H1 (cell line): ENCODE measurements around the gene CLNS1A.

Experiments
- CTCF ChIP-seq, 3 experiments: IDR thresholded peaks; 1 replicate in 2 of 3; 2 replicates in 1 of 3; pipeline versions ENCODE4 v1.5.1 to v1.6.1; 2011; ENCODE audit warnings: low read length in 3 of 3, mild to moderate bottlenecking in 3 of 3, inconsistent platforms in 2 of 3, low read depth in 1 of 3, moderate library complexity in 1 of 3; ENCODE audit not compliant: insufficient read depth in 1 of 3; ENCODE audit errors: control extremely low read depth in 1 of 3
- EP300 ChIP-seq, 2 experiments: IDR thresholded peaks; 1 replicate in 1 of 2; 2 replicates in 1 of 2; pipeline ENCODE4 v1.6.1; 2011 to 2012; ENCODE audit warnings: low read depth in 2 of 2, low read length in 2 of 2, mild to moderate bottlenecking in 2 of 2, borderline replicate concordance in 1 of 2, inconsistent platforms in 1 of 2, moderate library complexity in 1 of 2
- EZH2 ChIP-seq: fragments of 200-600 bp; sonication (generic); IDR thresholded peaks from 2 replicates; pipeline ENCODE4 v1.7.1; 2012; ENCODE audit warnings: low read depth, mild to moderate bottlenecking, moderate library complexity, low read length, inconsistent platforms; ENCODE audit not compliant: severe bottlenecking
- TEAD4 ChIP-seq: IDR thresholded peaks from 2 replicates; pipeline ENCODE4 v1.6.1; 2012; ENCODE audit warnings: low read depth, low read length, inconsistent platforms, mixed read lengths

DNA sequence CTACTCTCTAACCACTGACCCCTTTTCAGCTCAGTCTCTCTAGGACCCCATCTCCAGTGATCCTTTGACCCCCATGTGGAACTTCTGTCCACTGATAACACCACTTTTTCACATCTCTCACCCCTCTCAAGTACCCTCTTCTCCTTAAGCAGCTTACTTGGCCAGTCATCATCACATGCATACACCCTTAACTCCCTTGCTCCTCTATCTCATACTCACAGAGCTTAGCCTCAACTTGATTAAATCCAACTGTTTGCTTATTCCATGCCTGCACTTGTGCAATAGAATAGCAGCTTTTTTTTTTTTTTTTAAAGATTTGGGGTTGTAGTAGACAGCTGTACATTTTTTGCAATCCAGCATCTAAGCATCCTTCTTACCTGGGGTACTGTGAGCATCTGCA lies 25.7 kb downstream of the CLNS1A start:
- TF ChIP-seq EP300 (IDR thresholded peaks at IDR 0.05; ENCODE audit: borderline replicate concordance in 1 of 2, low read depth in 2 of 2, low read length in 2 of 2) (no peak), CTCF (IDR thresholded peaks at IDR 0.05; ENCODE audit: control extremely low read depth in 1 of 3, insufficient read depth in 1 of 3, low read depth in 1 of 3, low read length in 3 of 3) (no peak), TEAD4 (no peak), EZH2 (no peak)
